Left renal pelvis (tissue), 4 donors: ENCODE measurements around the gene RHOG. TPM values are rescaled to one million over a fixed set of nuclear protein-coding genes. Genes with fewer than 3 reads are reported as not detected.
"Not testable (repeated sequence)": the region's sequence is repeated elsewhere in the genome, so short reads cannot be mapped to it uniquely, and the experiment has no call there.

Source experiments
- DNase-seq, 4 donors: peaks; one replicate each; pipeline ENCODE4 v3.0.0-alpha.2; 2013; ENCODE audit warnings: low read depth in 4 of 4, low spot score in 3 of 4
- polyA plus RNA-seq, 4 donors: library from polyadenylated mRNA; unstranded; fragments of 120-200 nt; gene quantifications; one replicate each; pipeline ENCODE4 v1.2.1, GENCODE V29; 2013; ENCODE audit not compliant: insufficient read length in 4 of 4

Gene RHOG
- polyA plus RNA-seq, 4 donors, result 22.0 to 30.5 (median 25.8) TPM

GRCh38 chr11:3834664-3835461 is 5.9 kb downstream of the RHOG start:
- no peak for DNase-seq

- no peak for DNase-seq
Observed at GRCh38 chr11:3834349-3834663, 6.5 kb downstream of the RHOG start.

- no peak for DNase-seq
Observed at GRCh38 chr11:3833449-3833848, 7.3 kb downstream of the RHOG start.

GRCh38 chr11:3832816-3833215 is 7.9 kb downstream of the RHOG start:
- no peak for DNase-seq

GRCh38 chr11:3831378-3832239 is 9.2 kb downstream of the RHOG start:
- no peak for DNase-seq

- DNase-seq, result no peak
Observed at GRCh38 chr11:3830730-3831129, 10.0 kb downstream of the RHOG start.

- DNase-seq, result no peak
Observed at GRCh38 chr11:3830088-3830487, 10.7 kb downstream of the RHOG start.

GRCh38 chr11:3827434-3828186 is 13.1 kb downstream of the RHOG start:
- no peak for DNase-seq

GRCh38 chr11:3826721-3827120 is 14.0 kb downstream of the RHOG start:
- no peak for DNase-seq

GRCh38 chr11:3825473-3826154 is 15.1 kb downstream of the RHOG start:
- no peak for DNase-seq

GRCh38 chr11:3824714-3825472 is 15.9 kb downstream of the RHOG start:
- no peak for DNase-seq

- DNase-seq, result no peak
Observed at GRCh38 chr11:3823762-3824506, 16.8 kb downstream of the RHOG start.

GRCh38 chr11:3823303-3823702 is 17.5 kb downstream of the RHOG start:
- DNase-seq, result no peak

- no peak for DNase-seq
Observed at GRCh38 chr11:3822312-3822711, 18.4 kb downstream of the RHOG start.

GRCh38 chr11:3820971-3821370 is 19.8 kb downstream of the RHOG start:
- DNase-seq, result no peak

GRCh38 chr11:3817181-3817800 is 23.5 kb downstream of the RHOG start:
- DNase-seq, result no peak

- DNase-seq, result no peak
Observed at GRCh38 chr11:3816673-3817072, 24.1 kb downstream of the RHOG start.

GRCh38 chr11:3815845-3816244 is 24.9 kb downstream of the RHOG start:
- no peak for DNase-seq

- not testable (repeated sequence) for DNase-seq
Observed at GRCh38 chr11:3814832-3815231, 25.9 kb downstream of the RHOG start.
